Epithelial cell of esophagus (primary cell): ENCODE data around the gene GPC6.

Source experiments
- DNase-seq: peaks from one replicate; pipeline ENCODE4 v3.0.0; 2010; ENCODE audit warnings: low read depth
- H3K4me3 ChIP-seq: 2 replicates; pipeline ENCODE4 v1.5.1; 2011; ENCODE audit warnings: mild to moderate bottlenecking, low read length, control low read depth
- CTCF ChIP-seq: IDR thresholded peaks from 2 replicates; pipeline ENCODE4 v1.5.1; 2011; ENCODE audit warnings: low read depth, mild to moderate bottlenecking, low read length, control low read depth, inconsistent platforms; ENCODE audit not compliant: insufficient read depth; ENCODE audit errors: missing control alignments

Gene GPC6

DNA sequence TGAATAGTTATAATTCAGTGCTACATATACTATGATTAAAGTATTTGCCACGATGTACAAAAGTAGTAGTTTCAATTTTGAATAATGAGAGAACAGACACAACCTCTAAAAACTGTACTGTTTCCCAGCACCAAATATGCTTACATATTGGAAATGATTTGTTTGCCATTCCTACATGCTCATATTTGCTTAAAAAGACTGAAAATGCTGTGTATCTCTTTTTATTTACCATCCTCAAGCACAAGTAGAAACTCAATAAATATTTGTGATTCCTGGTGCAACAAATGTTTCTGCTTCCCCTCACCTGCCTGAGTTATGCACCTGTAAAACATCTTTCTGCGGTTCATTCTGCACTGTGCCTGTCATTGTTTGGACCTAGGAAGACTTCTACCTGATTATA lies 740.7 kb downstream of the GPC6 start:
- no peak overlapping the region for H3K4me3 ChIP-seq
- TF ChIP-seq CTCF, result no peak
- DNase-seq, result no peak

- DNase-seq, result no peak
- no peak for TF ChIP-seq CTCF
- no peak overlapping the region for H3K4me3 ChIP-seq
Measured at GRCh38 chr13:93975242-93975641, 748.6 kb downstream of the GPC6 start.

DNA sequence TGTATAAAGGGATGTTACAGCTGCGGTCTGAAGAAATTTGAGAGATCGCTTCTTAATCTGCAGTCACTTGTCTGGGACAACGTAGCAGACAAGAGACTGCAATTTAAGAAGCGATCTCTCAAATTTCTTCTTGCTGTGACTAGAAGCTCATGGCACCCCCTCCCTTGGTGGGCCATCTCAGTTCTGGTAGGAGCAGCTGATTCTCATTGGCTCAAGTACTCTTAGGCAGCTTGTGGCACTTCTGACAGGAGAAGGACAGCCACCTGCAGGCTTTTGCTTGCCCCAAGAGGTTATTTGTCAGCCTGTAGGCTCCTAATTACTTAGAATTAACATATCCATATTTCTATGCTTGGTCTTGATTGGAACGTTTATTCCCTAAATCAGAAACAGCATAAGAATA lies 749.9 kb downstream of the GPC6 start:
- no peak for TF ChIP-seq CTCF
- no peak overlapping the region for H3K4me3 ChIP-seq
- DNase-seq, result no peak

GRCh38 chr13:93977986-93978385 lies 751.4 kb downstream of the GPC6 start:
- H3K4me3 ChIP-seq, result no peak overlapping the region
- no peak for DNase-seq
- TF ChIP-seq CTCF, result no peak

DNA sequence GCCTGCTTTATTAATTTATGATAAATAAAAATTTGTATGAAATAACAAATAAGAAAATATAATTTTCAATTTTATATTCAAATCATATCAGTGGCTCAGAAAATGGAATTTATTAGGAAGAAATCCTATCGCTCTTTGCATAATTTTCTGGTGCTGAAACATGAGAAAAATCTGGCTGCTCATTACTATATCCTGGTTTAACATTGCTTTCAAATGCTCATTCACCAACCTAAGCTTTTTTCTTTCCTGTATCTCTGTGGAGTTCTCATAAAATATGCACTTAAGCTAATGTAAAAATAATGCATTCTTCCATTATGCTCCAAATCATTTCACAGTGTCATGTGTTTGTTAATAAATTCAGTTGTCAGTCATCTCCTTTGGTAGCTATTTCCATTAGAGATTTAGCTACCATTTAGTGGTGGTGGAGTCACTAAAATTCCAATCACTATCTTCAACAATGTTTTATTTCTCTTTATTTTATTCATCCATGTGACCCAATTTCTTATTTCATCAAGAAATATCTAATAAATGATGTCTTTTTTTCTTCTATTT lies 754.9 kb downstream of the GPC6 start:
- TF ChIP-seq CTCF, result no peak
- H3K4me3 ChIP-seq, result no peak overlapping the region
- DNase-seq, result no peak

GRCh38 chr13:93982179-93982918 lies 755.7 kb downstream of the GPC6 start:
- DNase-seq, result no peak
- TF ChIP-seq CTCF, result no peak

DNA sequence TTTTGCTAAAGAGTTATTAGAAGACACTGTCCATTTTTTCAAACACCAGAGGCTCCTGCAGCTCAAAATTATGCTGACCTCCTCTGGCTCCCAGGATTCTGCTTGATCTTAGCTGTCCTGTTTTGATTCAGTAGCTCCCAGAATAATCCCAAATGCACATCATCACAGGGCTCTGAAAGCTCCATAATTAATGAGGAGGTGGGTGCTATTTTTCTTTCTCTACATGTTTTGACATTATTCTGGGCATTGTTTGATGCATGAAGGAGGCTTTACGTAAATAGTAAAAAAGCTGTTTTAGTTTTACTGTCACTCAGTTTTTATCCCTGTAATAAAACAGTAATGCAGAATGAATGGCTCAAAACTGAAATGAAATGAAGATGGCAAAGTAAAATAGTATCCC lies 757.4 kb downstream of the GPC6 start:
- no peak for DNase-seq
- no peak overlapping the region for H3K4me3 ChIP-seq
- no peak for TF ChIP-seq CTCF

More at GRCh38 chr13:93982179-93982918, 755.7 kb downstream of the GPC6 start:
- no peak overlapping the region for H3K4me3 ChIP-seq
